ENCODE measurements around the gene TCAP. TPM values are rescaled to one million over a fixed set of nuclear protein-coding genes. Genes with fewer than 3 reads are reported as not detected.

Gene TCAP
- polyA plus RNA-seq, 3 donors: 1.3 TPM; not detected in 2

GRCh38 chr17:39641097-39641496, 24.1 kb upstream of the TCAP start:
- Mint-ChIP-seq H3K27me3 (ENCODE audit: low read depth in 3 of 3) (peaks cover 0 to 3% (median 0%) of the 10 kb centered on the region in 3 donors), H3K9me3 (peaks cover 0 to 1% (median 0%) of the 10 kb centered on the region in 7 donors), H3K36me3 (peaks cover 16 to 27% of the 10 kb centered on the region in 2 donors), H3K27ac (peak overlapping the region in 3 of 7 donors; percentile 13 to 82 (median 72)), H3K4me3 (no peak overlapping the region), H3K4me1 (peaks cover 69% of the 10 kb centered on the region)
- Histone ChIP-seq H3K9ac (ENCODE audit: insufficient read depth, low read length, poor library complexity, severe bottlenecking) (no peak overlapping the region), H3K27me3 (ENCODE audit: control insufficient read depth in 2 of 2, insufficient read depth in 2 of 2, low read length in 2 of 2) (no peaks in the 10 kb centered on the region), H3K4me3 (replicated peaks in 1 of 3; ENCODE audit: low read depth in 2 of 3, low read length in 3 of 3) (peak overlapping the region in 1 of 3 experiments; percentile 25), H3K9me3 (replicated peaks in 1 of 2; ENCODE audit: control insufficient read depth in 1 of 2, insufficient read depth in 1 of 2, low read length in 2 of 2) (no peaks in the 10 kb centered on the region), H3K27ac (ENCODE audit: low read depth in 1 of 2, low read length in 2 of 2) (peak overlapping the region in 1 of 2 donors; percentile 54), H3K36me3 (replicated peaks in 1 of 2; ENCODE audit: control insufficient read depth in 1 of 2, insufficient read depth in 2 of 2, low read length in 2 of 2) (peaks cover 0 to 6% of the 10 kb centered on the region in 2 donors), H3K4me1 (ENCODE audit: control insufficient read depth in 1 of 2, insufficient read depth in 2 of 2, low read length in 2 of 2) (peaks cover 59 to 70% of the 10 kb centered on the region in 2 donors), H3K4me2 (replicated peaks; ENCODE audit: extremely low read depth, low read length, poor library complexity, severe bottlenecking) (peak overlapping the region; percentile 33), H2AFZ (ENCODE audit: insufficient read depth, low read depth, low read length, poor library complexity, severe bottlenecking) (no peak overlapping the region), H4K20me1 (ENCODE audit: insufficient read depth, low read length) (peaks cover 84% of the 10 kb centered on the region), H3K79me2 (ENCODE audit: insufficient read depth, low read length) (peaks cover 93% of the 10 kb centered on the region)
- 100% methylated on average over 3 of the region's 4 CpGs for WGBS (ENCODE audit: insufficient coverage)
- no peak for DNase-seq
- TF ChIP-seq CTCF (IDR thresholded peaks at IDR 0.05): no peak
- intact Hi-C loops (cut with micrococcal nuclease): no loop called here

- intact Hi-C loops (cut with micrococcal nuclease): no loop called here
- peaks cover 0 to 10% of the 10 kb centered on the region in 2 donors for H3K36me3 ChIP-seq (replicated peaks in 1 of 2; ENCODE audit: control insufficient read depth in 1 of 2, insufficient read depth in 2 of 2, low read length in 2 of 2)
- H3K79me2 ChIP-seq (ENCODE audit: insufficient read depth, low read length): peaks cover 99% of the 10 kb centered on the region
- DNase-seq: peak; percentile 27 to 48 (median 32)
- H3K27ac Mint-ChIP-seq: peak overlapping the region; percentile 4 to 92 (median 68)
- H3K27me3 ChIP-seq (ENCODE audit: control insufficient read depth in 2 of 2, insufficient read depth in 2 of 2, low read length in 2 of 2): no peaks in the 10 kb centered on the region
- peaks cover 52 to 62% of the 10 kb centered on the region in 2 donors for H3K4me1 ChIP-seq (ENCODE audit: control insufficient read depth in 1 of 2, insufficient read depth in 2 of 2, low read length in 2 of 2)
- H3K9ac ChIP-seq (ENCODE audit: insufficient read depth, low read length, poor library complexity, severe bottlenecking): no peak overlapping the region
- peak overlapping the region; percentile 27 for H3K4me2 ChIP-seq (replicated peaks; ENCODE audit: extremely low read depth, low read length, poor library complexity, severe bottlenecking)
- H3K27me3 Mint-ChIP-seq (ENCODE audit: low read depth in 3 of 3): peaks cover 0 to 3% (median 0%) of the 10 kb centered on the region in 3 donors
- H3K4me3 ChIP-seq (replicated peaks in 1 of 3; ENCODE audit: low read depth in 2 of 3, low read length in 3 of 3): peak overlapping the region in 1 of 3 experiments; percentile 31
- peak overlapping the region in 1 of 2 donors; percentile 44 for H3K27ac ChIP-seq (ENCODE audit: low read depth in 1 of 2, low read length in 2 of 2)
- peak overlapping the region; percentile 1 to 12 for H3K4me3 Mint-ChIP-seq
- peaks cover 61% of the 10 kb centered on the region for H3K4me1 Mint-ChIP-seq
- TF ChIP-seq CTCF (IDR thresholded peaks at IDR 0.05): no peak
- H3K9me3 ChIP-seq (replicated peaks in 1 of 2; ENCODE audit: control insufficient read depth in 1 of 2, insufficient read depth in 1 of 2, low read length in 2 of 2): no peaks in the 10 kb centered on the region
- peaks cover 0 to 1% (median 0%) of the 10 kb centered on the region in 7 donors for H3K9me3 Mint-ChIP-seq
- H4K20me1 ChIP-seq (ENCODE audit: insufficient read depth, low read length): peaks cover 92% of the 10 kb centered on the region
- WGBS (ENCODE audit: insufficient coverage): 14% methylated on average over 3 of the region's 7 CpGs
- no peak overlapping the region for H2AFZ ChIP-seq (ENCODE audit: insufficient read depth, low read depth, low read length, poor library complexity, severe bottlenecking)
- peaks cover 16 to 31% of the 10 kb centered on the region in 2 donors for H3K36me3 Mint-ChIP-seq
Measured at GRCh38 chr17:39641883-39642282, 23.3 kb upstream of the TCAP start.
